Activated T-helper 2 cell treated with anti-CD3 and anti-CD28 coated beads, Interferon-gamma antibody, Interleukin-2, Interleukin-4, amounts not matched to agents 10 μg/mL and 5 μg/mL and 100 μg/mL, durations not matched to agents 14 hours and 24 hours and 36 hours (primary cell): Measurements from ENCODE around the gene AGAP1. TPM values are rescaled to one million over a fixed set of nuclear protein-coding genes. Genes with fewer than 3 reads are reported as not detected.

Experiments
- DNase-seq: peaks from one replicate; pipeline ENCODE4 v3.0.0; 2021; ENCODE audit warnings: low spot score
- H3K27ac Mint-ChIP-seq: one replicate; pipeline ENCODE4 v1.8.0; 2021; ENCODE audit warnings: mixed read lengths
- H3K27me3 Mint-ChIP-seq: one replicate; pipeline ENCODE4 v1.8.0; 2021; ENCODE audit warnings: low read depth, mixed read lengths
- H3K36me3 Mint-ChIP-seq: one replicate; pipeline ENCODE4 v1.8.0; 2021; ENCODE audit warnings: low read depth, mixed read lengths
- H3K4me1 Mint-ChIP-seq: one replicate; pipeline ENCODE4 v1.8.0; 2021; ENCODE audit warnings: low read depth, mixed read lengths
- H3K4me3 Mint-ChIP-seq: one replicate; pipeline ENCODE4 v1.8.0; 2021; ENCODE audit warnings: low read depth, mild to moderate bottlenecking, moderate library complexity, mixed read lengths
- H3K9me3 Mint-ChIP-seq: one replicate; pipeline ENCODE4 v1.8.0; 2021; ENCODE audit warnings: mixed read lengths
- intact Hi-C: fragments of 100-400 bp; cut with micrococcal nuclease; formaldehyde crosslinking; loops from one replicate; pipeline ENCODE4 v1.15.1; 2023
- total RNA-seq: library from RNA; stranded (reverse); gene quantifications from 2 replicates; pipeline ENCODE4 v1.2.3, GENCODE V29; 2022

AGAP1 gene
- total RNA-seq, 1 donor from 2014 or later = 1.8 TPM

GRCh38 chr2:235566931-235567495 lies 73.2 kb downstream of the AGAP1 start:
- Mint-ChIP-seq H3K27me3 (no peaks in the 10 kb centered on the region), H3K36me3 (no peaks in the 10 kb centered on the region), H3K4me1 (no peaks in the 10 kb centered on the region), H3K4me3 (no peak overlapping the region), H3K9me3 (no peaks in the 10 kb centered on the region), H3K27ac (no peak overlapping the region)
- intact Hi-C loops = no loop called here
- DNase-seq = no peak

- Mint-ChIP-seq H3K27me3 (no peaks in the 10 kb centered on the region), H3K36me3 (no peaks in the 10 kb centered on the region), H3K27ac (no peak overlapping the region), H3K9me3 (no peaks in the 10 kb centered on the region), H3K4me1 (no peaks in the 10 kb centered on the region), H3K4me3 (no peak overlapping the region)
- no peak for DNase-seq
- intact Hi-C loops = no loop called here
Measured at GRCh38 chr2:235567842-235568241, 74.0 kb downstream of the AGAP1 start.

GRCh38 chr2:235568431-235568830 lies 74.6 kb downstream of the AGAP1 start:
- no peak overlapping the region for H3K27ac Mint-ChIP-seq
- H3K4me3 Mint-ChIP-seq = no peak overlapping the region
- H3K9me3 Mint-ChIP-seq = no peaks in the 10 kb centered on the region
- no peaks in the 10 kb centered on the region for H3K36me3 Mint-ChIP-seq
- no peaks in the 10 kb centered on the region for H3K27me3 Mint-ChIP-seq
- H3K4me1 Mint-ChIP-seq = no peaks in the 10 kb centered on the region
- intact Hi-C loops = no loop called here
- DNase-seq = no peak

GRCh38 chr2:235569837-235570236 lies 76.0 kb downstream of the AGAP1 start:
- Mint-ChIP-seq H3K4me3 (no peak overlapping the region), H3K4me1 (no peaks in the 10 kb centered on the region), H3K36me3 (no peaks in the 10 kb centered on the region), H3K27me3 (no peaks in the 10 kb centered on the region), H3K27ac (no peak overlapping the region), H3K9me3 (no peaks in the 10 kb centered on the region)
- intact Hi-C loops = no loop called here
- no peak for DNase-seq

- no peak for DNase-seq
- no peaks in the 10 kb centered on the region for H3K9me3 Mint-ChIP-seq
- no peak overlapping the region for H3K4me3 Mint-ChIP-seq
- H3K27ac Mint-ChIP-seq = no peak overlapping the region
- H3K27me3 Mint-ChIP-seq = no peaks in the 10 kb centered on the region
- H3K4me1 Mint-ChIP-seq = no peaks in the 10 kb centered on the region
- intact Hi-C loops = no loop called here
- H3K36me3 Mint-ChIP-seq = no peaks in the 10 kb centered on the region
Measured at GRCh38 chr2:235570256-235570655, 76.4 kb downstream of the AGAP1 start.

GRCh38 chr2:235570966-235571692 lies 77.3 kb downstream of the AGAP1 start:
- no peaks in the 10 kb centered on the region for H3K9me3 Mint-ChIP-seq
- H3K27me3 Mint-ChIP-seq = no peaks in the 10 kb centered on the region
- no peaks in the 10 kb centered on the region for H3K4me1 Mint-ChIP-seq
- H3K36me3 Mint-ChIP-seq = no peaks in the 10 kb centered on the region
- intact Hi-C loops = no loop called here
- no peak overlapping the region for H3K4me3 Mint-ChIP-seq
- DNase-seq = no peak
- no peak overlapping the region for H3K27ac Mint-ChIP-seq

- no peaks in the 10 kb centered on the region for H3K9me3 Mint-ChIP-seq
- H3K27me3 Mint-ChIP-seq = no peaks in the 10 kb centered on the region
- no peak overlapping the region for H3K4me3 Mint-ChIP-seq
- no peaks in the 10 kb centered on the region for H3K4me1 Mint-ChIP-seq
- H3K27ac Mint-ChIP-seq = no peak overlapping the region
- no peaks in the 10 kb centered on the region for H3K36me3 Mint-ChIP-seq
- DNase-seq = no peak
- intact Hi-C loops = no loop called here
Measured at GRCh38 chr2:235572592-235572991, 78.7 kb downstream of the AGAP1 start.

GRCh38 chr2:235573331-235574221 lies 79.7 kb downstream of the AGAP1 start:
- H3K27me3 Mint-ChIP-seq = no peaks in the 10 kb centered on the region
- no peaks in the 10 kb centered on the region for H3K36me3 Mint-ChIP-seq
- H3K9me3 Mint-ChIP-seq = no peaks in the 10 kb centered on the region
- no peak overlapping the region for H3K27ac Mint-ChIP-seq
- no peak overlapping the region for H3K4me3 Mint-ChIP-seq
- intact Hi-C loops = no loop called here
- H3K4me1 Mint-ChIP-seq = no peaks in the 10 kb centered on the region
- DNase-seq = no peak

GRCh38 chr2:235575431-235575830 lies 81.6 kb downstream of the AGAP1 start:
- DNase-seq = no peak
- Mint-ChIP-seq H3K27me3 (no peaks in the 10 kb centered on the region), H3K36me3 (no peaks in the 10 kb centered on the region), H3K27ac (no peak overlapping the region), H3K4me1 (no peaks in the 10 kb centered on the region), H3K4me3 (no peak overlapping the region), H3K9me3 (no peaks in the 10 kb centered on the region)
- intact Hi-C loops = no loop called here

GRCh38 chr2:235575904-235576303 lies 82.1 kb downstream of the AGAP1 start:
- no peaks in the 10 kb centered on the region for H3K9me3 Mint-ChIP-seq
- intact Hi-C loops = no loop called here
- DNase-seq = no peak
- no peaks in the 10 kb centered on the region for H3K4me1 Mint-ChIP-seq
- H3K27ac Mint-ChIP-seq = no peak overlapping the region
- H3K27me3 Mint-ChIP-seq = no peaks in the 10 kb centered on the region
- no peak overlapping the region for H3K4me3 Mint-ChIP-seq
- H3K36me3 Mint-ChIP-seq = no peaks in the 10 kb centered on the region

GRCh38 chr2:235576337-235576910 lies 82.6 kb downstream of the AGAP1 start:
- H3K27ac Mint-ChIP-seq = no peak overlapping the region
- H3K27me3 Mint-ChIP-seq = no peaks in the 10 kb centered on the region
- H3K4me3 Mint-ChIP-seq = no peak overlapping the region
- intact Hi-C loops = no loop called here
- H3K9me3 Mint-ChIP-seq = no peaks in the 10 kb centered on the region
- H3K4me1 Mint-ChIP-seq = no peaks in the 10 kb centered on the region
- H3K36me3 Mint-ChIP-seq = no peaks in the 10 kb centered on the region
- DNase-seq = no peak

GRCh38 chr2:235577404-235578330 lies 83.8 kb downstream of the AGAP1 start:
- DNase-seq = no peak
- H3K9me3 Mint-ChIP-seq = no peaks in the 10 kb centered on the region
- H3K4me3 Mint-ChIP-seq = no peak overlapping the region
- no peak overlapping the region for H3K27ac Mint-ChIP-seq
- no peaks in the 10 kb centered on the region for H3K4me1 Mint-ChIP-seq
- intact Hi-C loops = no loop called here
- H3K36me3 Mint-ChIP-seq = no peaks in the 10 kb centered on the region
- no peaks in the 10 kb centered on the region for H3K27me3 Mint-ChIP-seq
